ENCODE results near the gene GDPD3.

DNA sequence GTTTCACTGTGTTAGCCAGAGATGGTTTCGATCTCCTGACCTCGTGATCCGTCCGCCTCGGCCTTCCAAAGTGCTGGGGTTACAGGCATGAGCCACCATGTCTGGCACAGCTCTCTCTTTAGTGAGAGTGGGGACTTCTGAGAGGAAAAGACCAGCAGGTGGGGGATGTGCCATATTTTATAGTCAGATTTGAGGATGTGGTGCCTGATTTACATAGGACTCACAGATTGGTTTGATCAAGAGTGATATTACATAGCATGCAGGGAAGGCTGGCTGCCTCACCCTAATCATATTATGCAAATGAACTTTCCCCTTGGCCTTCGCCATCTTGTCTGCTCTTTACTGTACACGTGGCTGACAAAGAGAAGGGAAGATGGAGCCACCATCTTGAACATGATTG is 37.8 kb upstream of the GDPD3 start:
- TF ChIP-seq, protein P1, sequence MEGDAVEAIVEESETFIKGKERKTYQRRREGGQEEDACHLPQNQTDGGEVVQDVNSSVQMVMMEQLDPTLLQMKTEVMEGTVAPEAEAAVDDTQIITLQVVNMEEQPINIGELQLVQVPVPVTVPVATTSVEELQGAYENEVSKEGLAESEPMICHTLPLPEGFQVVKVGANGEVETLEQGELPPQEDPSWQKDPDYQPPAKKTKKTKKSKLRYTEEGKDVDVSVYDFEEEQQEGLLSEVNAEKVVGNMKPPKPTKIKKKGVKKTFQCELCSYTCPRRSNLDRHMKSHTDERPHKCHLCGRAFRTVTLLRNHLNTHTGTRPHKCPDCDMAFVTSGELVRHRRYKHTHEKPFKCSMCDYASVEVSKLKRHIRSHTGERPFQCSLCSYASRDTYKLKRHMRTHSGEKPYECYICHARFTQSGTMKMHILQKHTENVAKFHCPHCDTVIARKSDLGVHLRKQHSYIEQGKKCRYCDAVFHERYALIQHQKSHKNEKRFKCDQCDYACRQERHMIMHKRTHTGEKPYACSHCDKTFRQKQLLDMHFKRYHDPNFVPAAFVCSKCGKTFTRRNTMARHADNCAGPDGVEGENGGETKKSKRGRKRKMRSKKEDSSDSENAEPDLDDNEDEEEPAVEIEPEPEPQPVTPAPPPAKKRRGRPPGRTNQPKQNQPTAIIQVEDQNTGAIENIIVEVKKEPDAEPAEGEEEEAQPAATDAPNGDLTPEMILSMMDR (IDR thresholded peaks at IDR 0.05; ENCODE audit: borderline replicate concordance, extremely low read depth, low read length, poor library complexity, severe bottlenecking) = no peak
- no peak for TF ChIP-seq EZH2 (IDR thresholded peaks at IDR 0.05; ENCODE audit: borderline replicate concordance, low read depth, low read length, severe bottlenecking)

All from DND-41 (cell line).